Type B pancreatic cell (in vitro differentiated cells): ENCODE data around the gene SNX21. TPM values are rescaled to one million over a fixed set of nuclear protein-coding genes. Genes with fewer than 3 reads are reported as not detected.
A peak's percentile ranks its signal among the peaks of the same experiment; 100 is the strongest.

Source experiments
- DNase-seq: peaks from one replicate; pipeline ENCODE4 v3.0.0; 2021; ENCODE audit warnings: mixed read lengths; ENCODE audit not compliant: unreplicated experiment; ENCODE audit errors: extremely low spot score
- H3K27ac Mint-ChIP-seq: 2 replicates; pipeline ENCODE4 v1.8.0; 2021; ENCODE audit warnings: mild to moderate bottlenecking, mixed read lengths
- H3K27me3 Mint-ChIP-seq: 2 replicates; pipeline ENCODE4 v1.8.0; 2021; ENCODE audit warnings: mixed read lengths
- H3K36me3 Mint-ChIP-seq: 2 replicates; pipeline ENCODE4 v1.8.0; 2021; ENCODE audit warnings: mixed read lengths
- H3K4me1 Mint-ChIP-seq: one replicate; pipeline ENCODE4 v1.8.0; 2021; ENCODE audit warnings: mixed read lengths; ENCODE audit not compliant: unreplicated experiment
- H3K4me3 Mint-ChIP-seq: 2 replicates; pipeline ENCODE4 v1.8.0; 2021; ENCODE audit warnings: mild to moderate bottlenecking, mixed read lengths
- H3K9me3 Mint-ChIP-seq: 2 replicates; pipeline ENCODE4 v1.8.0; 2021; ENCODE audit warnings: mixed read lengths
- total RNA-seq: library from RNA; stranded (reverse); gene quantifications from 2 replicates; pipeline ENCODE4 v1.2.1, GENCODE V29; 2021; ENCODE audit warnings: low replicate concordance
- TF ChIP-seq, protein P1 (sequence below): fragments of 200-600 bp; sonication (generic); conservative IDR thresholded peaks from 2 replicates; pipeline ENCODE4 v1.5.0; 2021; ENCODE audit warnings: antibody characterized with exemption, mild to moderate bottlenecking

SNX21 gene
- total RNA-seq, 1 donor from 2014 or later: 16.4 TPM

DNA sequence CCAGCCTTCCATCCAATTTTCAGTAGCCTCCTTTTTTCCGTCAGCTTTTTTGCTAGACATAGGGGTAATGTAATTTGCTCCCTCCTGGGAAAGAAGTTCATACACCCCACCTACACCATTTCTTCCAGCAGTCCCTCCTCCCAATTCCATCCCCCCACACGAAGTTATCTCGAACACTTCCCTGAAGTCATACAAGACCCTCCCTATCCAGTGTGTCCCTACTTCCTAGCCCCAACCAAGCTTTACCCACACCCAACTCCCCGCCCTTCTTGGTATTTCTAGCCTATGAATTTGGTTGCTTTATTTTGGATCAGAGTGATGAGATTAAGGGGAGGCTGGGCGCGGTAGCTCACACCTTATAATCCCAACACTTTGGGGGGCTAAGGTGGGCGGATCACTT is 20.1 kb upstream of the SNX21 start:
- Mint-ChIP-seq H3K36me3 (peaks cover 23% of the 10 kb centered on the region), H3K27me3 (no peaks in the 10 kb centered on the region), H3K27ac (peak overlapping the region; percentile 83), H3K4me3 (peak overlapping the region; percentile 94), H3K9me3 (no peaks in the 10 kb centered on the region), H3K4me1 (peaks cover 20% of the 10 kb centered on the region)
- TF ChIP-seq, protein P1, sequence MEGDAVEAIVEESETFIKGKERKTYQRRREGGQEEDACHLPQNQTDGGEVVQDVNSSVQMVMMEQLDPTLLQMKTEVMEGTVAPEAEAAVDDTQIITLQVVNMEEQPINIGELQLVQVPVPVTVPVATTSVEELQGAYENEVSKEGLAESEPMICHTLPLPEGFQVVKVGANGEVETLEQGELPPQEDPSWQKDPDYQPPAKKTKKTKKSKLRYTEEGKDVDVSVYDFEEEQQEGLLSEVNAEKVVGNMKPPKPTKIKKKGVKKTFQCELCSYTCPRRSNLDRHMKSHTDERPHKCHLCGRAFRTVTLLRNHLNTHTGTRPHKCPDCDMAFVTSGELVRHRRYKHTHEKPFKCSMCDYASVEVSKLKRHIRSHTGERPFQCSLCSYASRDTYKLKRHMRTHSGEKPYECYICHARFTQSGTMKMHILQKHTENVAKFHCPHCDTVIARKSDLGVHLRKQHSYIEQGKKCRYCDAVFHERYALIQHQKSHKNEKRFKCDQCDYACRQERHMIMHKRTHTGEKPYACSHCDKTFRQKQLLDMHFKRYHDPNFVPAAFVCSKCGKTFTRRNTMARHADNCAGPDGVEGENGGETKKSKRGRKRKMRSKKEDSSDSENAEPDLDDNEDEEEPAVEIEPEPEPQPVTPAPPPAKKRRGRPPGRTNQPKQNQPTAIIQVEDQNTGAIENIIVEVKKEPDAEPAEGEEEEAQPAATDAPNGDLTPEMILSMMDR: no peak
- no peak for DNase-seq

DNA sequence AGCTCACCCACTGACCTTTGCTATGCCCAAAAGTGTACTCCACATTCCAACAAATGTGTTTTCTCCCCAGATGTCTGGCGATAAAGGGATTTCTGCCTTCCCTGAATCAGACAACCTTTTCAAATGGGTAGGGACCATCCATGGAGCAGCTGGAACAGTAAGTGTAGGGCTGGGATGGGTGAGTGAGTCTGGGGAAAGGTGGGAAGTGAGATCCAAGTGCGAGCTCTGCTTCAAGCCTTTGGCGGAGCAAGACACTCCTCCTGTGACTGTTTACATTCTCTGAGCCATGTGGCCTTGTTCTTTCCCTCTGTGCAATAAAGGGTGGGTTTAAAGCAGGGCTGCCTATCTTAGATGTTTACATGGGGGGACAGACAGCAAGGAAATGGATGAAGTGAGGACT is 19.3 kb upstream of the SNX21 start:
- H3K9me3 Mint-ChIP-seq: no peaks in the 10 kb centered on the region
- peaks cover 21% of the 10 kb centered on the region for H3K36me3 Mint-ChIP-seq
- H3K27me3 Mint-ChIP-seq: no peaks in the 10 kb centered on the region
- DNase-seq: no peak
- TF ChIP-seq, protein P1: no peak
- H3K4me1 Mint-ChIP-seq: peaks cover 20% of the 10 kb centered on the region
- no peak overlapping the region for H3K27ac Mint-ChIP-seq
- no peak overlapping the region for H3K4me3 Mint-ChIP-seq

DNA sequence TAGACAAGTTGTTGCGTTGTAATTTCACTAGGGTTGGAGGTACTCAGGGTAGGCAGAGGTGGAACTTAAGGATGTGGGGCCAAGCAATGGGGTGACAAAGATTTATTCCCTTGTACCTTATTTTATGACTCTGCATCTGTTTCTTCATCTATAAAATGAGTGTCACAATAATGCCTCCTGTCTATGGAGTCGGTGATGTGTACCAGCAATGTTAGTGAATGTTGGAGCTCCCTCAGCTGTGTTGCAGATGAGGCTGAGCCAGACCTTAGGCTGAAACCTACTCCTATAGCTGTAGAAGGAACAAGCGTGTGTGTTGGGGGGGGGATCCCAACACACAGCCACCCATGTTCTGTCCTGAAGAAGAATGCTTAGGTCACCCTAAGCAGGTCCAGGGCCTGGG is 16.6 kb upstream of the SNX21 start:
- H3K36me3 Mint-ChIP-seq: peaks cover 7% of the 10 kb centered on the region
- H3K9me3 Mint-ChIP-seq: no peaks in the 10 kb centered on the region
- H3K4me1 Mint-ChIP-seq: peaks cover 19% of the 10 kb centered on the region
- TF ChIP-seq, protein P1: no peak
- no peak overlapping the region for H3K27ac Mint-ChIP-seq
- no peak overlapping the region for H3K4me3 Mint-ChIP-seq
- DNase-seq: no peak
- peaks cover 5% of the 10 kb centered on the region for H3K27me3 Mint-ChIP-seq

DNA sequence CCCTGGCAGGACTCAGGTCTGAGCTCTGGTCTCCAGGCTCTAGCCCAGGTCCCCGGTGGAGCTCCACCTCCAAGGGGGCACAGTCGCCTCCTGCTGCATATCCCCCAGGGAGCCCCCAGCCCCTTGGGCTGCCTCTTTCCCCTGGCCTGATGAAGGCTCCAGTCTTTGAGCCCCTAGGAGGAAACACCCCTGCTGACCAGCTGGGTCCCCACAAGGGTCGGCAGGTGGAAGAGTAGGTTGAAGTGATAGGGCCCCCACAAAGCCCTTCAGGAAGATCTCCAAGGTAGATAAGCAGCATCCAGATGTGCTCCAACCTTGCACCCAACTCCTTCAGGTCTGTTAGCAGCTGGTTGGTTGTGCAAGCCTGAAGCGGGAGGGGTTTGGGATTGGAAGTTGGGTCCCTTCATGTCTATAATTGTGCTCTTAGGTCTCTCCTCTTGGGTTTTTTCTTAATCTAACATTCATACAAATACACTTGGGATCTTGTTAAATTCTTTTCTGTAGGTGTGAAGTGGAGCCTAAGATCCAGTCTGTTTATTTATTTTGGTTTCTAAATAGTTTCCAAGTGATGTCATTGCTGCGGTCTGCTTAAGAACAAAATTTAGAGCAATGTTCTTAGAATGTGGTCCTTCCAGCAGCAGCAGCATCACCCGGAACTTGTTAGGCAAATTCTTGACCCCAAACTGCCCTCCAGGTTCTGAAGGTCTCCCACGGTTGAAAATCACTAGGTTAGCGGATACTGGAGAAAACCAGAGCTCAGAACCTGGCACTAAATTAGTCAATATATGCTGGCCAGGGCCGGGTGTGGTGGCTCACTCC is 16.0 kb upstream of the SNX21 start:
- Mint-ChIP-seq H3K27ac (peak overlapping the region; percentile 73), H3K4me1 (peaks cover 16% of the 10 kb centered on the region), H3K27me3 (peaks cover 10% of the 10 kb centered on the region), H3K9me3 (no peaks in the 10 kb centered on the region), H3K36me3 (peaks cover 4% of the 10 kb centered on the region), H3K4me3 (no peak overlapping the region)
- TF ChIP-seq, protein P1: no peak
- no peak for DNase-seq

DNA sequence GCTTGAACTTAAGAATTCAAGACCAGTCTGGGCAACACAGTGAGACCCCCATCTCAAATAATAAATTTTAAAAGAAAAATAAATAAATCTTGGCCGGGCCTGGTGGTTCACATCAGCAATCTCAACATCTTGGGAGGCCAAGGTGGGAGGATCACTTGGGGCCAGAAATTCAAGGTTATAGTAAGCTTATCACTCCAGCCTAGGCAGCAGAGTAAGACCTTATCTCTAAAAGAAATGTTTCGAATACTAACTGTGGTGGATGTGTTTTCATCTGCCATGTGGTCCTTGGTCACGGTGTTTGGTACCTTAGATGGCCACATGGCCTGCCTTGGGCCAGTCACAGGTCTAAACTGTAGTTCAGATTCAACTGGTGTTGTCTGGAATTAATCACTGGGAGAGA is 15.4 kb upstream of the SNX21 start:
- Mint-ChIP-seq H3K9me3 (no peaks in the 10 kb centered on the region), H3K36me3 (peaks cover 4% of the 10 kb centered on the region), H3K4me1 (peaks cover 11% of the 10 kb centered on the region), H3K27me3 (peaks cover 10% of the 10 kb centered on the region), H3K27ac (no peak overlapping the region), H3K4me3 (no peak overlapping the region)
- no peak for DNase-seq
- TF ChIP-seq, protein P1: no peak
